GM21723 (cell line): ENCODE results near the gene ETV5.
A peak's percentile ranks its signal among the peaks of the same experiment; 100 is the strongest.
"Not testable (repeated sequence)": the region's sequence is repeated elsewhere in the genome, so short reads cannot be mapped to it uniquely, and the experiment has no call there.

Experiments
- ATAC-seq: cut with Tn5 transposase; IDR thresholded peaks from one replicate; pipeline ENCODE4 v1.9.1; 2021; ENCODE audit warnings: mild to moderate bottlenecking, moderate library complexity; ENCODE audit not compliant: unreplicated experiment

The ETV5 gene

DNA sequence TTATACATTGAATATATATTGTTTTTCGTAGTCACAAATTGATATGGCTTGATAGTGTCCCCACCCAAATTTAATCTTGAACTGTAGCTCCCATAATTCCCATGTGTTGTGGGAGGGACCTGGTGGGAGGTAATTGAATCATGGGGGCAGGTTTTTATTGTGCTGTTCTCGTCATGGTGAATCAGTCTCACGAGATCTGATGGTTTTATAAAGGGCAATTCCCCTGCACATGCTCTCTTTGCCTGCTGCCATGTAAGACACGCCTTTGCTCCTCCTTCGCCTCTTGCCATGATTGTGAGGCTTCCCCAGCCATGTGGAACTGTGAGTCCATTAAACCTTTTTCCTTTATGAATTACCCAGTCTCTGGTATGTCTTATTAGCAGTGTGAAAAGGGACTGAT is 82.9 kb downstream of the ETV5 start:
- ATAC-seq, result not testable (repeated sequence)

DNA sequence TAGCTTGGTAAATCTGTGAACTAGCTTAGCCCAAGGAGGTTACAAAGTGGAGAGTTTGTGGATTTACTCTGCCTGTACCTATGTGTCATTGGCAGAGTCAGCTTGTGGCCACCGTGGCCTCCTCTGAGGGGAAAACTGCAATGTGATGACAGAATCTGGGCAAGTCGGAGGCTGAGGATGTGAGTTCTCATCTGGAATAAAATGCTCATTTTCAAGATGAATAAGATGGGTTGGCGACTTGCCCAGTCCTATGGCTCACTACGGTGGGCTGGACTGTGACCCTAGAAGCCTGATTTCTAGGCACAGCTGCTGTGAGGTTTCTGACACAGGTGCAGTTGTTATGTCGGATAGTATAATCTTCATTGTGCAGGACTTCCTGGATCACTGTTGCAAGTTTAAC is 83.7 kb downstream of the ETV5 start:
- no peak for ATAC-seq

DNA sequence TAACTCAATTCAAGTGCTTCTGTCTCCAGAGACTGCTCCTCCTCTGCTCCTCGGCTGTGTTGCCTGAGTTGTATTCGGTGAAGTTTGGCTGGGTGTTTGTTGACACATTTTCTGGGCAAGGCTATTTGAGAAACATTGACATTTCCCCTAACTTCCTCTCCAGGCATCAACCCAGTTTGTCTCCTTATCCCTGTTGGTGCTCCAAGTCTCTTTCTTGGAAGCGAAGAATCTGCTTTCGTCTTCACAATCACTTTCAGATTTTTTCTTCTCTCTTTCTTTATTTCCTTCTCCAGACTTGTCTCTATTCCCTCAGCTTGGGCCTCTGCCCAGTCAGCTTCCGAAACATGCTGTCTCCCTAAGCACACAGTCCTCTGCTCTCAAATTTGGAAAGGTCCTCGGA is 84.7 kb downstream of the ETV5 start:
- ATAC-seq, result no peak

DNA sequence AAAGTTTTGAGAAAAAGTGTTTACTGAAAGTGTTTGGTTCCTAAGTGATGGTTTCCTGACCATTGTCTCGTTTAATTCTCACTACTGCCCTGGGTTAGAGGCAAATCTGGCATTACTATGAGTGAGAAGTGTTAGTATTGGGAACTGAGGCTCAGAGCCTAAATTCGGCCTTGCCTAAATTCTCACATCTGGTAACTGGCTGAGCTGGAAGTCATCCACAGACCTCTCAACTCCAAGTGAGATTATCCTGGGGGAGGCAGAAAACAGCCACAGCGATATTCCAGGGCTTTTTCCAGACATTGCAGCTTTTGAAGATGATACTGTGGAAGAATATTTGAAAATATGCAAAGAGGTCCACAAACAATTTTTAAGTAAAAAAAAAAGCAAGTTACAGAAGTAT is 86.0 kb downstream of the ETV5 start:
- ATAC-seq, result no peak

DNA sequence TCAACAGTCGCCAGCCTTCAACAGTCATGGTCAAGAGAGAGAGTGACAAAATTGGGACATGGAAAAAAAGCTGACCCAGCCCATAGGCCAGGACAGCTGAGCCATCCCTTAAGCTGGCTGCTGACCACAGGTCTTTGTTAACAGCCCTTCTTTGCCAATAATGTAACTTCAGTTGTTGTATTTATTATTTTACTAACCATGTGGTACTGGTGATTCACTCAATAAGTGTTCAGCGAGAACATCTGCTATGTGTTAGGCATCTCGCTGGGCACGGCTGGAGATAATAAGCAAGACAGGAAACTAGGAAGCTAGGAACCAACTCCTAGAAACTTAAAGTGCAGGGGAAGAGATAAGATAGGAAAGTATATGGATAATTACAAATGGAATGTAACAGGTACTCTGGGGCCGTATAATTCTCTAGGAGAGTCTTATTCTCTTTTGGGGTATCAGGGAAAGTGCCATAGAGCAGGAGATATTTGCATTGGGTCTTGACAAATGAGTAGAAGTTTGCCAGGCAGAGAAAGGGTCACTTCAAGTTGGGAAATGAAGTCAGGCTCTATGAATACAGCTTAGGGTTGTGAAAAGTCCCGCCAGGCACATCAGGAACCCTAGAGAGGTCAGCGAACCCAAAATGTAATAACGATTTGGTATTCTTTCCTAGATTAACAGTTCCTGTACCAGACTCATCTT is 87.1 kb downstream of the ETV5 start:
- ATAC-seq, result no peak

DNA sequence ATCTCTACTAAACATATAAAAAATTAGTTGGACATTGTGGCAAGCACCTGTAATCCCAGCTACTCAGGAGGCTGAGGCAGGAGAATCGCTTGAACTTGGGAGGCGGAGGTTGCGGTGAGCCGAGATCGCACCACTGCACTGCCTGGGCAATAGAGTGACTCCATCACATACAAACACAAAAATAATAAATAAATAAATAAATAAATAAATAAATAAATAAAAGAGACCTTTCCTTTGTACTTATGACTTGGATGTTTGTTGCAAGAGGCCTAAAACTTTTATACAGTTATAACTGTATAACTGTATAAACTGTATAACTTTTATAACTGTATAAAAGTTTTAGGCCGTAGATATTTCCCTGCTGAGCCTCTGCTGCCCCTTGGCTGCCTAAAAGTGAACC is 87.6 kb downstream of the ETV5 start:
- not testable (repeated sequence) for ATAC-seq

DNA sequence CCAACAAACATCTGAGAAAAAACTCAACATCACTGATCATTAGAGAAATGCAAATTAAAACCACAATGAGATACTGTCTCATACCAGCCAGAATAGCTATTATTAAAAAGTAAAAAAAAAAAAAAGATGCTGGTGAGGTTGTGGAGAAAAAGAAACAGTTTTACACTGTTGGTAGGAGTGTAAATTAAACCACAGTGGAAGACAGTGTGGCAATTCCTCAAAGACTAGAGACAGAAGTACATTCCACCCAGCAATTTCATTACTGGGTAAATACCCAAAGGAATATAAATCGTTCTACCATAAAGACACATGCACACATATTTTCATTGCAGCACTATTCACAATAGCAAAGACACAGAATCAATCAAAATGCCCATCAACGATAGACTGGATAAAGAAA is 89.6 kb downstream of the ETV5 start:
- not testable (repeated sequence) for ATAC-seq

DNA sequence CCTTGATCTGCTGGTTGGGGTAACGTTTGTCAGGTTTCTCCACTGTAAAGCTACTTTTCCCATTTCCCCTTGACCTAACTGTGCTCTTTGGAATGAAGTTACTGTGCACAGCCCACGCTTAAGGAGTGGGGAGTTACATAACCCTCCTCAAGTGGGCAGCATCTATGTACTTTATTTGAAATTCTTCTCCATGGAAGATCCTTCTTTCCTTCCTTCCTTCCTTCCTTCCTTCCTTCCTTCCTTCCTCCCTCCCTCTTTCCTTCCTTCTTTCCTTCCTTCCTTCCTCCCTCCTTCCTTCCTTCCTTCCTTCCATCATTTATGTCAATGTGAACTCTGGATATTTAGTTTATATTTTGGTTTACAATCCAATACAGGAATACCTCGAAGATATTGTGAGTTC is 94.0 kb downstream of the ETV5 start:
- ATAC-seq, result no peak

DNA sequence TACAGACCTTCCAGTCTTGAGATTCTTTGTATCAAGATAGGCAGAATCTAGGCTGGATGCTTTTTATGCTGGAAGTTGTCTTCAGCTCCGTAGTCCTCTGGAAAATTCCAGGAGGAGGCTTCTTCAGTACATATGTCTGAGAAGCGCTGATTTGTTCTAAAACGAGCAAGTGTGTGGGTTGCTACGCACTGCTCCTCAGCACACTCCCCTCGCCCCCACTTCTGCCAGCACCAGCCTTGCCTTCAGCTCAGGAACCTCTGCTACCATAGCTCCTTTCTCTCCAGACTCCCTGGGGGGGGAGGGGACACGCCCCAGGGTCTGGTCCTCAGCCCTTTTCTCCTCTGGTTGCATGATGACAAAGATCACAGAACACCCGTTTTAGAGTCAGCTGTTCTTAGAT is 95.6 kb downstream of the ETV5 start:
- ATAC-seq, result no peak

DNA sequence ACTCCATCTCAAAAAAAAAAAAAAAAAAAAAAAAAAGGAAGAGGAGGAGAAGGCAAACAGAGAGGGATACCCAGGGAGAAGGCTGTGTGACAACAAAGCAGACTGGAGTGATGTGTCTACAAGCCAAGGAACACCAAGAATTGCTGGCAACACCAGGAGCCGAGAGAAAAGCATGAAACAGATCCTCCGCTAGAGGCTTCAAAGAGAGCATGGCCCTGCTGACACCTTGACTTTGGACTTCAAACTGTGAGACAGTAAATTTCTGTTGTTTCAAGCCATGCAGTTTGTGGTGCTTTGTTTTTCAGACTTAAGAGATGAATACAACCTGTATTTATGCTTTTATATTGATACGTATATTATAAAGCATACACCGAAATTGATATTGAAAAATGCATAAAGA is 96.8 kb downstream of the ETV5 start:
- no peak for ATAC-seq

DNA sequence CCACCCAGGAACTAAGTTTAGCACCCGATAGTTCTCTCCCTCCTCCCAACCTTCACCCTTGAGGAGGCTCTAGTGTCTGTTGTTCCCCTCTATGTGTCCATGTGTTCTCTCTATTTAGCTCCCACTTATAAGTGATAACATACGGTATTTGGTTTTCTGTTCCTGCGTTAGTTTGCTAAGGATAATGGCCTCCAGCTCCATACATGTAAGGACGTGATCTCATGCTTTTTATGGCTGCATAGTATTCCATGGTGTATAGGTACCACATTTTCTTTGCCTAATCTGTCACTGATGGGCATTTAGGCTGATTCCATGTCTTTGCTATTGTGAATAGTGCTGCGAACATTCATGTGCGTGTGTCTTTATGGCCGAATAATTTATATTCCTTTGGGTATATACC is 104.2 kb downstream of the ETV5 start:
- no peak for ATAC-seq

DNA sequence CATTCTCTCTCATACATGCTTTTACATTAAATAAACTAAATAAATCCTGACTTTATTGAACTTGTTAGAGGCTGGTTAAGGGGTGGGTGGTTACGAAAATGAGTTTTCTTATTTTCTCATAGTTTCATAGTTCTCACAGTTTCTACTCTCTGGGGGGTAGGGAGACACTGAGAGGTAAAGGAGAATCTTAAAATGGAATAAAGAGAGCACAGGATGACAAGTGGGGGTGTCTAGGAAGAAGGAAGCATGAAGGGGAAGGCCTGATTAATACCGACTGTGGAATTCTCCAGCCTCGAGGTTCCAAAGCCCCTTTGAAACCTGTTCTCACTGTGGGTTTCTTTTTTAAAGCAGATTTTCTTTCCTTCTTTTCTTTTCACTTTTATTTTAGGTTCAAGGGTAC is 104.7 kb downstream of the ETV5 start:
- peak; percentile 37 for ATAC-seq

DNA sequence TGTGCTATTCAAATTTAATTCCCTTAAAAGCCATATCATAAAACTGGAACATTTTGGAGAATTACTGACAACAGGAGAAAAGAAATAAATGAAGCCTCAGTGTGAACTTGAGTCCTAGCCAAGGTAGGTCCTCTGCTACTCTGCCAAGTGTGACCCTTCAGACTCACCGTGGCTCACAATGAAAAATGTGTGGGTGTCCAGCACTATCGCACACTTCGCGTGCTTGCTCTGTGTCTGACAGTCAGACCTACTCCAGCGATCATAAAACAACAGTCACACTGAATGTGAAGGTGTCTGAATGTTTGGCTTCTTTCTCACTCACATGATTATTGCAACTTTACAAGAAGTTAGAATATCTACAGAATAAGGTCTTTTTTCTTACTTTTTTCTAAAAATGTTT is 105.3 kb downstream of the ETV5 start:
- ATAC-seq, result peak; percentile 70

DNA sequence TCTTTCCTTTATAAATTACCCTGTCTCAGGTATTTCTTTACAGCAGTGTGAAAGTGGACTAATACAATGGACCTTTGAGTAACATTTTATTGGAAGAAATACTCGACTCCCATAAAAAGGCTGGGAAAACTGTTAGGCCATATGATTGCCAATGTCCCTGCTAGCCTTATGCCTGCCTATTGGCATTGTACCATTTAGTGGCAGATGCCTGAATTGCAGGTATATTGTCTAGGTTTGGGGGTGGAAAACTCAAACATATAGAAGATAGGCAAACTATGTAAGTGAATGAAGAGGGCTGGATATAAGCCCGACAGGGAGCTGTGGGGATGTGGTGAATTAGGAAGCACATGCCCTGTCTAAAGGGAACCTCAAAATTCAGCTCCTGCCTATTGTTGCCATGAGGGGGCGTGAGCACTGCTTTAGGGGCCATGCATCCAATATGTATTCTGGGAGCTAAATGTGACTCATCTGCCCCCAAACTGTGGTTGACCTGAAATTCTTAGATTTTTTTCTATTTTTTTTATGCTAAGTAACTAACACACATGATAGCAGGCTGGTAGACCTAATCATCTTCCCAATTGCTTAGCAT is 105.9 kb downstream of the ETV5 start:
- ATAC-seq, result no peak

DNA sequence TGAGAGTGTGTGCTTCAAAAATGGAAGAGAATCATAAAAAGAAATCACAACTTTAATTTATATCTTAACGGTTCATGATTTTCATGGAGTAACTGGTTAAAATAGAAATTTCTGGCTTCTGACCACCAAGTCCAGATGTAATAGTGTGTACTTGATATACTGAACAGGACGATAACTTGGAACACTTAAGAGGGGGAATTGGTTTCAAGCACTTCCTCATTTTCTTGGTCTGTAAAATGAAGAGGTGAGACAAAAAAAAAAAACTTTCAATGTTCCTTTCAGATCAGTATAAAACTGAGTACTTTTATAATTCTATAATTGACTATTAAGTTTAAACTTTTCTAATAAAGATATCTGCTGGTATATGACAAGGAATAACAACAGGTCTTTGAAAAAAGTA is 107.0 kb downstream of the ETV5 start:
- ATAC-seq, result no peak

DNA sequence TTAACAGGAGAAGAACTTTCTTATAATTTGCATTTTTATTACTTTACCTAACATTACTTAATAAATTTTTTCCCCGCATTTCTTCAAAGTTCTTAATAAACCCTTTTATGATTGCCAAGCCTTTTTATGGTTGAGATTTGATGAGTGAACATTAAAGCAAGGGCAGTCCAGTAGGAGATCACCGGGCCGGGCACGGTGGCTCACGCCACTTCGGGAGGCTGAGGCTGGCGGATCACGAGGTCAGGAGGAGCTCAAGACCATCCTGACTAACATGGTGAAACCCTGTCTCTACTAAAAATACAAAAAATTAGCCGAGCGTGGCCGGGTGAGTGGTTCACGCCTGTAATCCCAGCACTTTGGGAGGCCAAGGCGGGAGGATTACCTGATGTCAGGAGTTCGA is 109.7 kb downstream of the ETV5 start:
- no peak for ATAC-seq

DNA sequence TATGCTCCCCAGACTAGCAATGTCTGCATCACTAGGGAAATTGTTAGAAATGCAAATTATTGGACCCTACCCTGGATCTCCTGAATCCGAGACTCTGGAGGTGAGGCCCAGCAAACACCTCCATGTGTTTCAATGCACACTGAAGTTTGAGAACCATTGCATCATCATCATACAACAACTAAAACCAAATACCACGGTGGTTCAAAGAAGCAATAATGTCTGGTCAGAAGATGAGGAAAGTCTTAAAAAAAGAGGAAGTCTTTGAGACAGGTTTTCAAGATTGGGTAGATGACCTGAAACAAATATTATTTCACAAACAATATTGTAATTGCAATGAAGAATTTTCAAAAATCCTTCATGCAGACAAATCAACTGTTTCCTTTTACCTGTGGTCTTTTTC is 110.8 kb downstream of the ETV5 start:
- ATAC-seq, result no peak

DNA sequence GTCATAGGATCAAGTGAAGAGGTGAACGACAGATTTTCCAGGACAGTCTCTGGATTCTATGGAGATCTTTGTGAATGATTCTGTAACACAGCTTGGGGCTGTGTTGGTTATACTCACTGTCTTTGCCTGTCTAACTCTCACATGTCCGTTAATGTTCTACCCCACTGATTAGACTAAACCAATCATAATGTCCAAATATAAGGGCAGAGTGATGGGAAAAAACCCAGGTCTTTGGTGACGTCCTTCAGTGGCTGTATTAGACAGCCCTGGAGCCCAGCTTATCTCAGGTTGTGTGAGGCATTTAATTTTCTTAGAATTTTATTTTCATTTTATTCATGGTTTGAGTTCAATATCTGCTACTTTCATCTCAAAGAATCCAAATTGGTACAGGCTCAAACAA is 111.8 kb downstream of the ETV5 start:
- no peak for ATAC-seq
